ACC112 (cell line): Measurements from ENCODE around the gene TMEM151A.
"Not testable (repeated sequence)": the region's sequence is repeated elsewhere in the genome, so short reads cannot be mapped to it uniquely, and the experiment has no call there.

ENCODE experiments used
- H2AFZ ChIP-seq: fragments of 200-600 bp; sonication (generic); one replicate; pipeline ENCODE4 v1.6.0; 2017; ENCODE audit warnings: antibody characterized with exemption, low read length; ENCODE audit not compliant: unreplicated experiment
- H3K27ac ChIP-seq: fragments of 200-600 bp; sonication (generic); 2 replicates; pipeline ENCODE4 v1.5.1; 2014; ENCODE audit warnings: low read depth, mild to moderate bottlenecking, antibody characterized with exemption, low read length, moderate library complexity
- H3K27me3 ChIP-seq: fragments of 200-600 bp; sonication (generic); 2 replicates; pipeline ENCODE4 v1.6.1; 2014; ENCODE audit warnings: mild to moderate bottlenecking, antibody characterized with exemption, low read length, moderate library complexity, mixed read lengths; ENCODE audit not compliant: insufficient read depth
- H3K36me3 ChIP-seq: fragments of 200-600 bp; sonication (generic); 2 replicates; pipeline ENCODE4 v1.6.1; 2016; ENCODE audit warnings: mild to moderate bottlenecking, antibody characterized with exemption, low read length, moderate library complexity, mixed read lengths; ENCODE audit not compliant: insufficient read depth
- H3K4me1 ChIP-seq: fragments of 200-600 bp; sonication (generic); one replicate; pipeline ENCODE4 v1.6.1; 2016; ENCODE audit warnings: low read length, mixed read lengths; ENCODE audit not compliant: insufficient read depth, unreplicated experiment, control insufficient read depth
- H3K4me3 ChIP-seq: fragments of 200-600 bp; sonication (generic); 2 replicates; pipeline ENCODE4 v1.5.1; 2014; ENCODE audit warnings: mild to moderate bottlenecking, low read depth, low read length
- H3K79me2 ChIP-seq: fragments of 200-600 bp; sonication (generic); one replicate; pipeline ENCODE4 v1.6.0; 2016; ENCODE audit warnings: low read length; ENCODE audit not compliant: control insufficient read depth, unreplicated experiment, insufficient read depth

The TMEM151A gene

GRCh38 chr11:66276619-66277018, 15.1 kb upstream of the TMEM151A start:
- not testable (repeated sequence) for H3K36me3 ChIP-seq, H2AFZ ChIP-seq, H3K27ac ChIP-seq

DNA sequence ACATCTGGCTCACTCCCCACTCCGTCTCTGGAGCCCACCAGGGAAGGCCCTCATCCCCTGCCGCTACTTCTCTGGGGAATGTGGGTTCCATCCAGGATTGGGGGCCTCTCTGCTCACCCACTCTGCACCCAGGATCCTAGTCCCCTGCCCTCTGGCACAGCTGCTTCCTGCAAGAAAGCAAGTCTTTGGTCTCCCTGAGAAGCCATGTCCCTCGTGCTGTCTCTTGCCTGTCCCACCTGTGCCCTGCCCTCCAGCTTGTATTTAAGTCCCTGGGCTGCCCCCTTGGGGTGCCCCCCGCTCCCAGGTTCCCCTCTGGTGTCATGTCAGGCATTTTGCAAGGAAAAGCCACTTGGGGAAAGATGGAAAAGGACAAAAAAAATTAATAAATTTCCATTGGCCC, 14.6 kb upstream of the TMEM151A start:
- H3K27me3 ChIP-seq, H3K4me3 ChIP-seq, H3K79me2 ChIP-seq, H3K4me1 ChIP-seq, H3K36me3 ChIP-seq, H3K27ac ChIP-seq, H2AFZ ChIP-seq: not testable (repeated sequence)

More at GRCh38 chr11:66276619-66277018, 15.1 kb upstream of the TMEM151A start:
- not testable (repeated sequence) for H3K4me3 ChIP-seq, H3K27me3 ChIP-seq, H3K79me2 ChIP-seq, H3K4me1 ChIP-seq

GRCh38 chr11:66277471-66278362, 14.0 kb upstream of the TMEM151A start, which contains the start of gene CNIH2:
Gene CNIH2, plus strand, starts transcription at chr11:66278175. Its CDS starts 282 bp downstream, at chr11:66278457.
- no peaks in the 10 kb centered on the region; the same call in 1 of the 2 replicates for H3K27me3 ChIP-seq
- no peaks in the 10 kb centered on the region; the same call in 1 of the 2 replicates for H3K36me3 ChIP-seq
- no peaks in the 10 kb centered on the region for H3K4me1 ChIP-seq
- no peaks in the 10 kb centered on the region for H3K79me2 ChIP-seq
- no peak within 1 kb of the TSS for H2AFZ ChIP-seq
- no peak within 1 kb of the TSS for H3K4me3 ChIP-seq
- no peak within 1 kb of the TSS for H3K27ac ChIP-seq

- Histone ChIP-seq H3K36me3 (no peaks in the 10 kb centered on the region), H3K27ac (no peak overlapping the region), H3K4me1 (no peaks in the 10 kb centered on the region), H3K4me3 (no peak overlapping the region), H3K27me3 (no peaks in the 10 kb centered on the region; the same call in 1 of the 2 replicates), H2AFZ (no peak overlapping the region), H3K79me2 (no peaks in the 10 kb centered on the region)
Measured at GRCh38 chr11:66278363-66279091, 13.2 kb upstream of the TMEM151A start.

DNA sequence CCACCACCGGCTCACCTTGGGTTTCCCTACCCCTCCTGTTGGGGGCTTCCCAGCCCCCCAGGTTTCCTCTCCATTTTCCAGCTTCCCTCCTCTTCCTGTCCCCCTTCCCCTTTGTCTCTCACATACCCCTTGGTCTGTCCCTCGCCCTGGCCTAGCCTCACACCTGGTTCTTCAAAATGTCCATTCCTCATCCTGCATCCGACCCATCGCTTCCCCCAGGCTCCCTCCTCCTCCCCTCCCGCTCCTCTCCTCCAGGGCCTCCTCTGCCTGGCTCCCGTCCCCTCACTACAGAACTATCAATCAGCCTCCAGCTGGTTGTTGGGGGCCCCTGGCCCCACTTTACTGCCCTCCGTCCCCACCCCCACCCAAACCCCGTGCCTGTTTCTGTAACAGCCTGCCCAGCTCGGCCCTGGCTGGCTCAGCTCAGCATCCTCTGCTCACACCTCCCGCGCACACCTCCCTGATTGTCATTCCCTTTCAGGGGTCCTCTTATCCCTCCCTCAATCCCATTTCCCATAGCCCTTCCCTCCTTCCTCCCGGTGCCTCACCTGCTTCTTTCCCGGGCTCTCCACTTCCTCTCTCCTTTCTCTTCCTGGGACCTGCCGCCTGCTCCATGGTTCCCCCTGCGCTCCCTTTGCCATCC, 12.5 kb upstream of the TMEM151A start:
- no peaks in the 10 kb centered on the region for H3K4me1 ChIP-seq
- H2AFZ ChIP-seq, result no peak overlapping the region
- no peak overlapping the region for H3K4me3 ChIP-seq
- H3K79me2 ChIP-seq, result no peaks in the 10 kb centered on the region
- H3K27me3 ChIP-seq, result no peaks in the 10 kb centered on the region; the same call in 1 of the 2 replicates
- no peaks in the 10 kb centered on the region for H3K36me3 ChIP-seq
- H3K27ac ChIP-seq, result no peak overlapping the region

DNA sequence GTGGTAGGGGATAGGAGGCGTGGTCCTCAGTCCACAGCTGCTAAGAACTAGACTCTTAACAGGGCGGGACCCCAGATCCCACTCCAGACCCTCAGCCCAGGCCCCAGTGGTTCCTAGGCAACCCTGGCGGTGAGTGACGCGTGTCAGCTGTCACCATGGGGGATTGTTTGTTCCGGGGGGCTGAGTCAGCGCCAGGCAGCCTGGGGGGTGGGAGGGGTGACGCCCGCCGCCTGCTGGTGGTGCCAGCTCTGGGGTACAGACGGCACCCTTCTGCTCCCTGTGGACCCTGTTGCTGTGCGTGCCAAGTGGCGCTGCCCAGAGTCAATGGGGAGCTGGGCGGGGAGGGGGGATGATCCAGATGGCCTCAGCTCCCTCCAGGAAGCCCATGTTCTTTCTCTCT, 11.3 kb upstream of the TMEM151A start:
- no peak overlapping the region for H3K27ac ChIP-seq
- no peak overlapping the region for H3K4me3 ChIP-seq
- H3K4me1 ChIP-seq, result no peaks in the 10 kb centered on the region
- H2AFZ ChIP-seq, result no peak overlapping the region
- H3K27me3 ChIP-seq, result no peaks in the 10 kb centered on the region; the same call in 1 of the 2 replicates
- no peaks in the 10 kb centered on the region for H3K79me2 ChIP-seq
- no peaks in the 10 kb centered on the region for H3K36me3 ChIP-seq

DNA sequence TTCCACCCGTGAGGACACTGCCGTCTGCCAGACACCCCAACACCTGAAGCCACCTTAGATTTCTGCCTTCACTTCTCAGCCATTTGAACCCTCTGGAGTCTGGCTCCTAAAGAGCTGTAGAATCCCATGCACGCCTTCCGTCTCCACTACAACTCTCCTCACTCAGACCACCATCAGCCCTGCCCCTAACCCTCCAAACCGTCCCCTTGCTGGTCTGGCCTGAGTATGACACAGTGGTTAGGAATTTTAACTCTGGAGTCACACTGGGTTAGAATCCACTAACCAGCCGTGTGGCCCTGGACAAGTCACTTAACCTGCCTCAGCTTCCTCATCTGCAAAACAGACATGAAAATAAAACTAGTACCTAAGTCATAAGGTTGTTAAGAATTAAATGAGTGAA, 10.7 kb upstream of the TMEM151A start:
- Histone ChIP-seq H3K36me3 (no peaks in the 10 kb centered on the region), H2AFZ (no peak overlapping the region), H3K4me1 (no peaks in the 10 kb centered on the region), H3K27me3 (no peaks in the 10 kb centered on the region; the same call in 1 of the 2 replicates), H3K27ac (no peak overlapping the region), H3K4me3 (no peak overlapping the region), H3K79me2 (no peaks in the 10 kb centered on the region)

GRCh38 chr11:66281776-66282467, 9.8 kb upstream of the TMEM151A start:
- no peaks in the 10 kb centered on the region for H3K4me1 ChIP-seq
- no peak overlapping the region for H3K27ac ChIP-seq
- H2AFZ ChIP-seq, result no peak overlapping the region
- no peak overlapping the region for H3K4me3 ChIP-seq
- peaks cover 3% of the 10 kb centered on the region for H3K79me2 ChIP-seq
- no peaks in the 10 kb centered on the region for H3K36me3 ChIP-seq
- H3K27me3 ChIP-seq, result no peaks in the 10 kb centered on the region; the same call in 1 of the 2 replicates

- no peaks in the 10 kb centered on the region for H3K36me3 ChIP-seq
- H3K4me3 ChIP-seq, result no peak overlapping the region
- peaks cover 4% of the 10 kb centered on the region for H3K4me1 ChIP-seq
- H3K27ac ChIP-seq, result no peak overlapping the region
- peaks cover 11% of the 10 kb centered on the region for H3K79me2 ChIP-seq
- no peaks in the 10 kb centered on the region; the same call in 1 of the 2 replicates for H3K27me3 ChIP-seq
- no peak overlapping the region for H2AFZ ChIP-seq
Measured at GRCh38 chr11:66282468-66283455, 8.9 kb upstream of the TMEM151A start.
